ENCODE measurements around the gene PPP2R5B. TPM values are rescaled to one million over a fixed set of nuclear protein-coding genes. Genes with fewer than 3 reads are reported as not detected.

PPP2R5B gene
- 16.4 and 19.4 TPM in 2 replicates for total RNA-seq

DNA sequence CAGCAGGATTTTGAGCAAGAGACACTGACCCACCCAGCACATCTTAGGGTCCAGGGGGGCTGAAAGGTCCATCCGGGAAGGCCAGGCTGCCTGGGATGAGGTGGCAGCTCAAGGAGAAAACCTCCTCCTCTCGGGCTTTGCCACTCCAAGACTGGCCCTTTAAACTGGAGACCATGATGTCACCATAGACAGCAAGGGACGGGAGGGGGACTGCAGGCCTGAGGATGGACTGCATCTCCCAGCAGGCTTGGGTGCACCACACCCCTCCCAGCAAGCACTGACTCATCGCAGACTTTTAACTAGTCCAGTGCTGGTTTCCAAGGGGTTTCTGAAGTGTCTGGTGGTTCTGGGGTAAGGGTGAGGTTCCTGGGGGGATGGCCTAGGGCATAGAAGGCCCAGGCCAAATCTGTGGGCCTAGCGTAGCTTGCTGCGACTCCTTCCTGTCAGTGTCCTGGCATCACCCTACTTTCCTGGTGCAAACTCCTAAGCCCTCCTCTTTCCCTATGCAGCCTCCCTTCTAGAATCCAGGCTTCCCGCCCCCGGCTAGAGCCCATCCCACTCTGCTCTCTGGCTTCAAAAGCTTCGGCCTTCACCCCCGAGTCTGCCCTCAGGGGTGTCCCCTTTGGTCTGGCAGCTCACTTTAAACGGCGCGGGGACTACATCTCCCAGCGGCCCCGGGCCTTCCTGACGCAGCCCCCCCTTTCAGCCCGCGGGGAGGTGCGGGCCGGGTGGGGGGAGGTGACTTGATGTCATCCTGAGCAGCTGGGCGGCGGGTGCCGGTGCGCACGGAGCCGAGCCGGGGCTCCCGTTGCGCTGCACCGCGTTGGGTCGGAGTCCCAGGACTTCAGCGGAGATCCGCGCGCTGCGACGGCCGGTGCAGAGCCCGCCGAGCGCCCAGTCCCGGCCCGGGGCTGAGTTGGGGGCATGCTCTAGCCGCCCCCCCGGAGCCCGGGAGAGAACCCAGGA lies at the start of gene PPP2R5B:
Gene PPP2R5B (plus strand): TSS at position 746 of the 966 bp plus-strand sequence. CDS start 1,046 bp downstream, outside the sequence.

DNA sequence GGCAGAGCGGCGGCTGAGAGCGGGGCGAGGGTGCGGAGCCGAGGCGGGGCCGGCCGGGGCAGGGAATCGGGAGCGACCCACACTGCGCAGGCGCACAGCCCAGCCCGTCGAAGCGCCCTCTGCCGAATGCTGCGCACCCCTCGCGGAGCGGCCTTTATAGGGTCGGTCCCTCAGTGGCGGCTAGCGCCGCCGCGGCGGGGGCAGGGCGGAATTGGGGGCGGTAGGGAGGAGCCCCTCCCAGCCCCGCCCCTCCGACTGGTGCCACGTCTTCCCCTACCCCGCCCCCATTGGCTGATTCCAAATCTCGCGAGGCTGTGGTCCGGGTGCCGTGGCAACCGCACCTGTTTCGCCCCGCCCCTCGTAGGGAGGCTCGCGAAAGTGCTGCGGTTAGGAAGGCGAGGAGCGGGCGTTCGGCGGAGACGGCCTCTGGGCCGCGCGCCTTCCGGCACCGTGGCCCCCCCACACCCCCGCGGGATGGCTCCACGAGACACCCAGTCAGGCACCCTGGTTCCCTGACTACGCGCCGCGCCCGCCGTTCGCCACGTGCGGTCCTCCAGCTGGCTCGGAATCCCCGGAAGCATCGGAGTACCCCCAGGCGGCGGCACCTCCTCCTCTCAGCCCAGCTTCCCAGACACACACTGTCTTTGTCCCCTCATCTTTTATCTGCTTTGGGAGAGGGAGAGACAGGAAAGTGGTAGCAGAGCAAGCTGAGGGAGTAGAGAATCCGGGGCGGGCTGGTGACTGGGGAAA lies 45.8 kb upstream of the PPP2R5B start, which contains the start of gene EHD1:
Gene EHD1 (minus strand): TSS at position 128 of the 750 bp plus-strand sequence. CDS start 157 bp downstream, outside the sequence.

DNA sequence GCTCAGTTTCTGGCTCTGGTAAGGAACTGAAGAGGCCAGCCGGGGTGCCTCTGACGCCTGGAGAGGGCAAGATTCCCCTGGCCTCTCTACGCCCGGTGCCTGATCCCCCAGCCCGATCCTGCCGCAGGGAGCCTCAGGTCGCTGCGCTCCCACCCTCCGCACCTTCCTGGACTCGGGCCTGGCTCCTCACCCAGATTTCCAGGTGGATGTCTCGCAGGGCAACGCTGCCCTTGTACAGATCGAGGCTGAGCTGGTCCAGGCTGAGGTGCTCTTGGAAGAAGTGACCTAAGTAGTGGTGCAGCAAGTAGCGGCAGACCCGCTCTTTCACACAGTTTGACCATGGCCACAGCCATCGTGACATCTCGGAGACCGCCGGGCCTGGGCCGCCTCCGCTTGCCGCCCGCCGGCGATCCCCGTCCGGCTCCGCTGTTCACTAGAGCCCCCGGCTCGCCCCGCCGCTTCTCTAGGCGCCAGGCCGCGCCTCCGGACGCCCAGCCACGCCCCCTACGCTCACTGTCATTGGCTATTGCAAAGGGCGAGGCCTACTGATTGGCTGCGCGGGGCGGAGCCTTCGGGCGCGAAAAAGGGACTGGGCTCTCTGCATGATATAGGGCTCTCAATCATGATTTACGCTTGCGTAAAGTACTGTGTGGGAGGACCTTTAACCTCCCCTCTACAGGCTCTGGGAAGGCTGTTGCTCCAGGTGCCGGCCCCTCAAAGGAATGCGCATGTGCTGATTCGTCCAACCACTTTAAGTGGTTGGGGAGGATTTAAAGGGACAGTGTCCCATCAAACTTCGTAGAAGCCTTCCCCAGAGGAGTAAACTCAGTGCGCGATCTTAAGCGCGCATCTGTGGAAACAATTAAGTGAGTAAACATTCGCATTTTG lies 7.5 kb upstream of the PPP2R5B start, which contains the start of gene ATG2A:
Gene ATG2A (minus strand): TSS at position 435 of the 888 bp plus-strand sequence. CDS start 74 bp downstream, at position 361.

DNA sequence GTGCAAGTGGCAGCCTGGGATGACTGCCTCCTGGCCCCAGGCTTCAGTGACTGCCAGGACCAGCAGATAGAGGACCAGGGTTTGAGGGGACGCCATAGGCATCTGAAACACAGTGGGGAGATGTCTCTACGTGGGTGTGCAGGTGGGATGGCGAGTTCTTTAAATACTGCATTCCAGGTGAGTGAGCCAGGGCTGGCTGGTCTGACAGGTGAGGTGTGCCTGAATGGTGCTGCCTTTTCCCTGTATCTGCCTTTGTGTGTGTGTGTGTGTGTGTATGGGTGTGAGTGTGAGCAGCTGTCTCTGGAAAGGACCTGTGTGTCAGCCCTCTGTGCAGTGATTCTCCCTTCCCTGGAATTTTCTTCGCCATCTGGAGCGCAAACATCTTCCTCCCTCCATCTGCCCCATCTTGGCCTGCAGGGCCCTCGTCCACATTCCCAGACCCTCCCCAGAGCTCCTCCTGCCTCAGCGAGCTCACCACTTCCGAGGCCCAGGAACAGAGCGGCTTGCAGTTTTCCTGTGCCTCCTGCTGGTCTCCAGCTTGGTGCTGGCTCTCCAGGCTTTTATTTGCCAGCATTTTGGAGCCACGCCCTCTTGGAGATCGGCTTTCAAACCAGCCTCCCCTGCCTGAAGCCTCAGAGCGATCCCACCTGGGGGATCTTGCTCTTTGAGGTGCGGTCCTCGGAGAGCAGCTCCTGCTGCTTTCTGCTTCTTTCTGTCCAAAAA lies 11.0 kb downstream of the PPP2R5B start, which contains the start of gene GPHA2:
Gene GPHA2 (minus strand): TSS at position 535 of the 723 bp plus-strand sequence. CDS start 433 bp downstream, at position 102.

DNA sequence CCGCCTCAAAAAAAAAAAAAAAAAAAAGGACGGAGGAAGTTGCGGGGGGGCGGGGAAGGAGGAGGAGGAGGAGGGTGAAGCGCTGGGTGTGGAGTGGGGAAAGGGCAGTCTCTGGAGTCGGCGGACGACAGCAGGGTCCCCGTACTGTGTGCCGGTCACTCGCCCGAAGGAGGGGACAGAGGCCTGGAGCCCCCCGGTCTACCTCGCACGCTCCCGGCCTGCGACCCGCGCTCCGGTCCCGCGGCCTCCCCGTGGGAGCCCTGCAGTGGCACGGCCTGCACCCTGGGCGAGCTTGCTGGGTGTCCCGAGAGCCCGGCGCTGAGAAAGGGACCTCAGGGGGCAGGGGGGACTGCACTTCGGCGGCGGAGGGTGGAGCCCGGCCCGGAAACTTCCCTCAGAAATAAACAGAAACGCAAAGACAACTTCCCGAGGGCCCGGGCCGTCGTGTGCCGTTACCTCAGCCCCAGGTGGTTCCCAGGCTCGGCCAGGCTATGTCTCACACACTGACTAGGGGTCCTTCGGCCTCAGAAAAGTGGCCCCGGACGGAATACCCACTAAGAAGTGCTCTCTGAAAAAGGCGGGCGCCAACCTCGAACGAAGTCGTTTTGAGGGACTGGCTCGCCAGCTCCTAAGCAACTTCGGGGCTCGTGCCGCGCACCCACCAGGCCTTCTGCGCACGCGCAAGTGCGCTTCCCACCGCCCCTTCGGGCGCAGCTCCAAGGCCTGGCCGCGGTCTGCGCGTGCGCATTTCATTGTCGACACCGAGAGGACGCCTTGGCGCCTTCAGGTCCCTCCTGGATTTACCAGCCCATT lies 47.1 kb downstream of the PPP2R5B start, which contains the start of gene MAJIN:
Gene MAJIN (minus strand): TSS at position 688 of the 813 bp plus-strand sequence. CDS start 12,703 bp downstream, outside the sequence.

Other genes with a start within 250 kb of the PPP2R5B start
- gene NRXN2, start 201.5 kb upstream of the PPP2R5B start, total RNA-seq, result not detected in 2 replicates
- not detected in 2 replicates for gene RASGRP2, start 180.5 kb upstream of the PPP2R5B start, total RNA-seq
- 0.34 and 0.50 TPM in 2 replicates for gene PYGM, start 164.7 kb upstream of the PPP2R5B start, total RNA-seq
- gene SF1, start 146.1 kb upstream of the PPP2R5B start, total RNA-seq, result 64.3 and 191 TPM in 2 replicates
- 7.5 and 14.8 TPM in 2 replicates for gene MAP4K2, start 121.5 kb upstream of the PPP2R5B start, total RNA-seq
- 10.9 and 24.8 TPM in 2 replicates for gene MEN1, start 114.1 kb upstream of the PPP2R5B start, total RNA-seq
- gene CDC42BPG, start 80.0 kb upstream of the PPP2R5B start, total RNA-seq, result 7.5 and 35.9 TPM in 2 replicates
- 34.2 and 92.9 TPM in 2 replicates for gene EHD1, start 46.1 kb upstream of the PPP2R5B start, total RNA-seq
- 6.2 and 15.4 TPM in 2 replicates for gene ATG2A, start 7.5 kb upstream of the PPP2R5B start, total RNA-seq
- not detected in 2 replicates for gene GPHA2, start 11.2 kb downstream of the PPP2R5B start, total RNA-seq
- not detected in 2 replicates for gene MAJIN, start 47.4 kb downstream of the PPP2R5B start, total RNA-seq
- 0.34 and 0.57 TPM in 2 replicates for gene BATF2, start 72.3 kb downstream of the PPP2R5B start, total RNA-seq
- 60.5 and 67.8 TPM in 2 replicates for gene ARL2, start 89.5 kb downstream of the PPP2R5B start, total RNA-seq
- 14.6 and 19.8 TPM in 2 replicates for gene SNX15, start 102.8 kb downstream of the PPP2R5B start, total RNA-seq
- gene SAC3D1, start 116.5 kb downstream of the PPP2R5B start, total RNA-seq, result 10.1 and 12.0 TPM in 2 replicates
- 5.8 and 7.2 TPM in 2 replicates for gene NAALADL1, start 133.9 kb downstream of the PPP2R5B start, total RNA-seq
- under 0.01 and 0.14 TPM in 2 replicates for gene CDCA5, start 159.4 kb downstream of the PPP2R5B start, total RNA-seq
- gene ZFPL1, start 159.5 kb downstream of the PPP2R5B start, total RNA-seq, result 41.0 and 64.6 TPM in 2 replicates
- 97.1 and 98.5 TPM in 2 replicates for gene VPS51, start 171.5 kb downstream of the PPP2R5B start, total RNA-seq
- gene TM7SF2, start 187.2 kb downstream of the PPP2R5B start, total RNA-seq, result 21.9 and 24.6 TPM in 2 replicates
- 11.1 and 22.2 TPM in 2 replicates for gene ZNHIT2, start 193.0 kb downstream of the PPP2R5B start, total RNA-seq
- gene FAU, start 197.4 kb downstream of the PPP2R5B start, total RNA-seq, result 177 and 362 TPM in 2 replicates
- gene MRPL49, start 197.6 kb downstream of the PPP2R5B start, total RNA-seq, result 30.1 and 48.9 TPM in 2 replicates
- 24.9 and 39.7 TPM in 2 replicates for gene SYVN1, start 209.8 kb downstream of the PPP2R5B start, total RNA-seq
- gene SPDYC, start 245.5 kb downstream of the PPP2R5B start, total RNA-seq, result not detected in 2 replicates

All from nasal cavity respiratory epithelium epithelial cell of viscerocranial mucosa (primary cell).